ENCODE results near the gene AREL1.

AREL1 gene

GRCh38 chr14:74684434-74684833 is 28.4 kb downstream of the AREL1 start:
- no peak for FAIRE-seq
- DNase-seq (ENCODE audit: insufficient read length, low spot score): no peak
- no peak for TF ChIP-seq TAF1 (IDR thresholded peaks at IDR 0.05; ENCODE audit: low read depth, low read length)
- TF ChIP-seq PAX5 (IDR thresholded peaks at IDR 0.05; ENCODE audit: insufficient read depth, low read length, severe bottlenecking): no peak
- TF ChIP-seq SPI1 (IDR thresholded peaks at IDR 0.05; ENCODE audit: low read depth, low read length): no peak
- no peak for TF ChIP-seq POLR2A (IDR thresholded peaks at IDR 0.05; ENCODE audit: low read depth, low read length)
- TF ChIP-seq POLR2AphosphoS5 (IDR thresholded peaks at IDR 0.05; ENCODE audit: low read depth, low read length): no peak
- TF ChIP-seq POU2F2 (IDR thresholded peaks at IDR 0.05; ENCODE audit: low read depth, low read length): no peak

- no peak for TF ChIP-seq PAX5 (IDR thresholded peaks at IDR 0.05; ENCODE audit: insufficient read depth, low read length, severe bottlenecking)
- no peak for TF ChIP-seq POLR2A (IDR thresholded peaks at IDR 0.05; ENCODE audit: low read depth, low read length)
- TF ChIP-seq POU2F2 (IDR thresholded peaks at IDR 0.05; ENCODE audit: low read depth, low read length): no peak
- no peak for TF ChIP-seq POLR2AphosphoS5 (IDR thresholded peaks at IDR 0.05; ENCODE audit: low read depth, low read length)
- no peak for TF ChIP-seq TAF1 (IDR thresholded peaks at IDR 0.05; ENCODE audit: low read depth, low read length)
- TF ChIP-seq SPI1 (IDR thresholded peaks at IDR 0.05; ENCODE audit: low read depth, low read length): no peak
- FAIRE-seq: no peak
- DNase-seq (ENCODE audit: insufficient read length, low spot score): no peak
These were observed 29.5 kb downstream of the AREL1 start for GRCh38 chr14:74683406-74683805.

DNA sequence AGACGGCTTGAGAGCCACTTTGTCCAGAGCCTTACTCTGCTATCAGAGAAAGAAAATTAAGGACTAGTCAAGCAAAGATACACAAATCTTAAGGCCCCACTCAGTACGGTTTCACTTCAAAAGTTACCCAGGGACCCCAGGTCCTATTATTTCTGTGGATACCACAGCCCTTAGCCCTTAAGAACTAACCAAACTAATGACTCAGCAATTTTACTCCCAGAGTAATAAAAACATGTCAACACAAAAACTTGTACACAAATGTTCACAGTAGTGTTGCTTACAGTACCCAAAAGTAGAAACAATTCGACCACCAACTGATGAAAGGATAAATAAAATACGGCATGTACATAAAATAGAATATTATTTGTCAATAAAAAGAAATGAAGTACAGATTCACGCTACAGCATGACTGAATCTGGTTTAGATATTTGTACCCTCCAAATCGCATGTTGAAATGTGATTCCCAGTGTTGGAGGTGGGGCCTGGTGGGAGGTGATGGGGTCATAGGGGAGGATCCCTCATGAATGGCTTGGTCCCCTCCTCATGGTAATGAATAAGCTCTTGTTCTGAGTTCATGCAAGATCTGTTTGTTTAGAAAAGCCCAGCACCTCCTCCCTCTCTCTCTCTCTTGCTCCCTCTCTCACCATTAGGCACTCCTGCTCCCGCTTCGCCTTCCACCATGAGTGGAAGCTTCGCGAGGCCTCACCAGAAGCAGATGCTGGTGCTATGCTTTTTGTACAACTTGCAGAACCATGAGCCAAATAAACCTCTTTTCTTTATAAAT is 30.5 kb downstream of the AREL1 start:
- FAIRE-seq (no peak), DNase-seq (ENCODE audit: insufficient read length, low spot score) (no peak)
- TF ChIP-seq TAF1 (IDR thresholded peaks at IDR 0.05; ENCODE audit: low read depth, low read length) (no peak), PAX5 (IDR thresholded peaks at IDR 0.05; ENCODE audit: insufficient read depth, low read length, severe bottlenecking) (no peak), SPI1 (IDR thresholded peaks at IDR 0.05; ENCODE audit: low read depth, low read length) (no peak), POLR2A (IDR thresholded peaks at IDR 0.05; ENCODE audit: low read depth, low read length) (no peak), POLR2AphosphoS5 (IDR thresholded peaks at IDR 0.05; ENCODE audit: low read depth, low read length) (no peak), POU2F2 (IDR thresholded peaks at IDR 0.05; ENCODE audit: low read depth, low read length) (no peak)

DNA sequence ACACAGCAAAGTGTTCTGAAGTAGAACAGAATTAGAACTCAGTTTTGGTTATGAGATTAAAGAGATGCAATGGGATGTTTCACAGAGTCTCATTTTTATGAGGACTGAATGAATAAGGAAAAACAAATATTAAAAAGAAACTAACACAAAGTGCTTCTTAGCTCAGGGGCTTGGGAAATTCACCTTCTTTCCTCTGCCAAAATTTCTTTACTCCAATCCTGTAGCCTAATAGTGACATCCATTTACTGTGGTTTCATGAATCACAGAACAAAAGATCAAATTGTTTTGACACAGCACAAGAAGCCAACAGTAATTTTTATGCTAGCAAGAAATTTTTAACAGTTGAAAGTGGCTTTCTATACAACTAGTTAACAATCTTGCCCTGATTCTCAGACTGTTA is 37.7 kb downstream of the AREL1 start:
- DNase-seq (ENCODE audit: insufficient read length, low spot score): no peak
- TF ChIP-seq PAX5 (IDR thresholded peaks at IDR 0.05; ENCODE audit: insufficient read depth, low read length, severe bottlenecking) (no peak), POU2F2 (IDR thresholded peaks at IDR 0.05; ENCODE audit: low read depth, low read length) (no peak)
- FAIRE-seq: no peak

GRCh38 chr14:74673768-74674167 is 39.1 kb downstream of the AREL1 start:
- DNase-seq (ENCODE audit: insufficient read length, low spot score): no peak
- TF ChIP-seq POLR2AphosphoS5 (IDR thresholded peaks at IDR 0.05; ENCODE audit: low read depth, low read length) (no peak), PAX5 (IDR thresholded peaks at IDR 0.05; ENCODE audit: insufficient read depth, low read length, severe bottlenecking) (no peak), POU2F2 (IDR thresholded peaks at IDR 0.05; ENCODE audit: low read depth, low read length) (no peak), POLR2A (IDR thresholded peaks at IDR 0.05; ENCODE audit: low read depth, low read length) (no peak), TAF1 (IDR thresholded peaks at IDR 0.05; ENCODE audit: low read depth, low read length) (no peak), SPI1 (IDR thresholded peaks at IDR 0.05; ENCODE audit: low read depth, low read length) (no peak)
- no peak for FAIRE-seq

DNA sequence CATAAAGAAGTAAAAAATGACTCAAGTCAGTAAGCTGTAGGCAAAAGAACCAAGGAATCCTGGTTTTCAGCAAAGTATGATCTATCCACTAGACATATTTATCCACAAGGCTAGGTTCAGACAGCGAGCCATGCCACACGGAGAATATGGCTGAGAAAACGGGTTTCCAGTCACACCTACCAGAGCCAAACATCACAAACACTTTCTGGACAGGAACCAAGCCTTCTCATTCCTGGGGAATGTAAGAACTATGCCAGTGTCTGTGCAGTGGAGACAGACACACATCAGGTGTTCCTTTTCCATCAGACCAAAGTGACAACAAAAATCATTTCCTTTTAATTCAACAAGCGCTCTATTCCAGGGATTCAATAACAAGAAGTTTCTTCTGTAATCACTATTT is 41.1 kb downstream of the AREL1 start:
- TF ChIP-seq SPI1 (IDR thresholded peaks at IDR 0.05; ENCODE audit: low read depth, low read length): no peak
- TF ChIP-seq PAX5 (IDR thresholded peaks at IDR 0.05; ENCODE audit: insufficient read depth, low read length, severe bottlenecking): no peak
- TF ChIP-seq POLR2AphosphoS5 (IDR thresholded peaks at IDR 0.05; ENCODE audit: low read depth, low read length): no peak
- TF ChIP-seq TAF1 (IDR thresholded peaks at IDR 0.05; ENCODE audit: low read depth, low read length): no peak
- TF ChIP-seq POLR2A (IDR thresholded peaks at IDR 0.05; ENCODE audit: low read depth, low read length): no peak
- TF ChIP-seq POU2F2 (IDR thresholded peaks at IDR 0.05; ENCODE audit: low read depth, low read length): no peak
- DNase-seq (ENCODE audit: insufficient read length, low spot score) (no peak), FAIRE-seq (no peak)

GRCh38 chr14:74670726-74671411 is 42.0 kb downstream of the AREL1 start:
- DNase-seq (ENCODE audit: insufficient read length, low spot score) (no peak), FAIRE-seq (no peak)
- TF ChIP-seq POLR2A (IDR thresholded peaks at IDR 0.05; ENCODE audit: low read depth, low read length) (no peak), SPI1 (IDR thresholded peaks at IDR 0.05; ENCODE audit: low read depth, low read length) (no peak), POU2F2 (IDR thresholded peaks at IDR 0.05; ENCODE audit: low read depth, low read length) (no peak), TAF1 (IDR thresholded peaks at IDR 0.05; ENCODE audit: low read depth, low read length) (no peak), POLR2AphosphoS5 (IDR thresholded peaks at IDR 0.05; ENCODE audit: low read depth, low read length) (no peak), PAX5 (IDR thresholded peaks at IDR 0.05; ENCODE audit: insufficient read depth, low read length, severe bottlenecking) (no peak)

- TF ChIP-seq SPI1 (IDR thresholded peaks at IDR 0.05; ENCODE audit: low read depth, low read length): no peak
- no peak for TF ChIP-seq POLR2AphosphoS5 (IDR thresholded peaks at IDR 0.05; ENCODE audit: low read depth, low read length)
- TF ChIP-seq POLR2A (IDR thresholded peaks at IDR 0.05; ENCODE audit: low read depth, low read length): no peak
- no peak for TF ChIP-seq POU2F2 (IDR thresholded peaks at IDR 0.05; ENCODE audit: low read depth, low read length)
- no peak for TF ChIP-seq PAX5 (IDR thresholded peaks at IDR 0.05; ENCODE audit: insufficient read depth, low read length, severe bottlenecking)
- TF ChIP-seq TAF1 (IDR thresholded peaks at IDR 0.05; ENCODE audit: low read depth, low read length): no peak
- DNase-seq (ENCODE audit: insufficient read length, low spot score): no peak
- FAIRE-seq: no peak
These were observed 43.0 kb downstream of the AREL1 start for GRCh38 chr14:74669846-74670245.

DNA sequence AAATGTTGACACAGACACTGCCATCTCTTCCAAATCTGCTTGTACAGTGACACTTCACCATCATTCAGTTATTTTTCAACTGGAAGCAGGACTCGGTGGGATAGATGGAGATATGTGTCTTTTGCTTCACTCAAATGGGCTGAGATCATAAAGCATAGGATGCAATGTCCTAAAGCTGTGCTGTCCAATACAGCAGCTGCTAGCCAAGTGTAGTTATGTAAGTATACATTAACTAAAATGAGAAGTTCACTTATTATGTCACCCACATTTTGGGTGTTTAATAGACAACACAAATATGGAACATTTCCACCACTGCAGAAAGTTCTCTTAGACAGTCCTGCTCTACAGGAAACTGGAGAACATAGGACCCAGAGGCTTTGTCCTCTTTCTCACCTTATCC is 43.6 kb downstream of the AREL1 start:
- FAIRE-seq: no peak
- DNase-seq (ENCODE audit: insufficient read length, low spot score): no peak
- TF ChIP-seq TAF1 (IDR thresholded peaks at IDR 0.05; ENCODE audit: low read depth, low read length): no peak

- no peak for DNase-seq (ENCODE audit: insufficient read length, low spot score)
These were observed 45.1 kb downstream of the AREL1 start for GRCh38 chr14:74667758-74668157.

More at GRCh38 chr14:74667758-74668157, 45.1 kb downstream of the AREL1 start:
- FAIRE-seq: no peak
- TF ChIP-seq PAX5 (IDR thresholded peaks at IDR 0.05; ENCODE audit: insufficient read depth, low read length, severe bottlenecking) (no peak), POLR2AphosphoS5 (IDR thresholded peaks at IDR 0.05; ENCODE audit: low read depth, low read length) (no peak), POLR2A (IDR thresholded peaks at IDR 0.05; ENCODE audit: low read depth, low read length) (no peak), POU2F2 (IDR thresholded peaks at IDR 0.05; ENCODE audit: low read depth, low read length) (no peak), SPI1 (IDR thresholded peaks at IDR 0.05; ENCODE audit: low read depth, low read length) (no peak), TAF1 (IDR thresholded peaks at IDR 0.05; ENCODE audit: low read depth, low read length) (no peak)
